Osteoblast (primary cell): ENCODE measurements around the gene CBFB. TPM values are rescaled to one million over a fixed set of nuclear protein-coding genes. Genes with fewer than 3 reads are reported as not detected.
A peak's percentile ranks its signal among the peaks of the same experiment; 100 is the strongest.

Source experiments
- DNase-seq: peaks from one replicate; pipeline ENCODE4 v3.0.0; 2011; ENCODE audit warnings: low spot score, mixed read lengths; ENCODE audit not compliant: insufficient read length; ENCODE audit errors: missing footprints
- H2AFZ ChIP-seq: 2 replicates; pipeline ENCODE4 v1.6.0; 2011; ENCODE audit warnings: mild to moderate bottlenecking, low read length
- H3K27ac ChIP-seq: 2 replicates; pipeline ENCODE4 v1.5.1; 2011; ENCODE audit warnings: mild to moderate bottlenecking, low read depth, low read length, moderate library complexity
- H3K27me3 ChIP-seq: 2 replicates; pipeline ENCODE4 v1.6.0; 2012; ENCODE audit warnings: mild to moderate bottlenecking, control low read depth, inconsistent platforms, low read length, moderate library complexity; ENCODE audit not compliant: insufficient read depth
- H3K36me3 ChIP-seq: 2 replicates; pipeline ENCODE4 v1.5.1; 2011; ENCODE audit warnings: mild to moderate bottlenecking, low read length, control low read depth, moderate library complexity; ENCODE audit not compliant: insufficient read depth
- H3K4me1 ChIP-seq: 2 replicates; pipeline ENCODE4 v1.5.1; 2011; ENCODE audit warnings: mild to moderate bottlenecking, low read length, control low read depth, moderate library complexity; ENCODE audit not compliant: insufficient read depth
- H3K4me2 ChIP-seq: 2 replicates; pipeline ENCODE4 v1.6.0; 2011; ENCODE audit warnings: mild to moderate bottlenecking, low read length; ENCODE audit not compliant: insufficient read depth
- H3K4me3 ChIP-seq: fragments of 200-600 bp; sonication (generic); 3 replicates; pipeline ENCODE4 v1.5.1; 2012; ENCODE audit warnings: mild to moderate bottlenecking, low read length, inconsistent platforms; ENCODE audit not compliant: insufficient read depth
- H3K79me2 ChIP-seq: 2 replicates; pipeline ENCODE4 v1.6.0; 2012; ENCODE audit warnings: mild to moderate bottlenecking, low read length, control low read depth, inconsistent platforms; ENCODE audit not compliant: insufficient read depth
- H3K9me3 ChIP-seq: 2 replicates; pipeline ENCODE4 v1.5.1; 2011; ENCODE audit warnings: low read depth, low read length, control low read depth
- H4K20me1 ChIP-seq: 2 replicates; pipeline ENCODE4 v1.6.0; 2012; ENCODE audit warnings: mild to moderate bottlenecking, low read length, control low read depth; ENCODE audit not compliant: insufficient read depth
- CTCF ChIP-seq: IDR thresholded peaks from 2 replicates; pipeline ENCODE4 v1.5.1; 2011; ENCODE audit warnings: mild to moderate bottlenecking, low read depth, low read length, moderate library complexity; ENCODE audit errors: extremely low read depth
- total RNA-seq: library from RNA; depleted of rRNA; stranded (reverse); fragments of >200 nt; gene quantifications from 2 replicates; pipeline ENCODE4 v1.2.3, GENCODE V29; 2012

CBFB gene
- total RNA-seq, 1 donor, result 63.0 TPM

- H3K4me2 ChIP-seq, result no peak overlapping the region
- peaks cover 6% of the 10 kb centered on the region for H4K20me1 ChIP-seq
- H3K79me2 ChIP-seq, result peaks cover 44% of the 10 kb centered on the region
- H3K4me3 ChIP-seq, result no peak overlapping the region
- no peaks in the 10 kb centered on the region for H3K9me3 ChIP-seq
- DNase-seq, result no peak
- no peak overlapping the region for H2AFZ ChIP-seq
- no peak for TF ChIP-seq CTCF
- peaks cover 12% of the 10 kb centered on the region for H3K36me3 ChIP-seq
- no peaks in the 10 kb centered on the region for H3K27me3 ChIP-seq
- H3K27ac ChIP-seq, result peak overlapping the region; percentile 62
- peaks cover 41% of the 10 kb centered on the region for H3K4me1 ChIP-seq
Observed at GRCh38 chr16:67093098-67093726, 64.3 kb downstream of the CBFB start.

- TF ChIP-seq CTCF, result no peak
- Histone ChIP-seq H3K36me3 (peaks cover 15% of the 10 kb centered on the region), H4K20me1 (no peaks in the 10 kb centered on the region), H2AFZ (no peak overlapping the region), H3K4me1 (peaks cover 12% of the 10 kb centered on the region), H3K79me2 (peaks cover 16% of the 10 kb centered on the region), H3K9me3 (no peaks in the 10 kb centered on the region), H3K4me2 (no peak overlapping the region), H3K27me3 (no peaks in the 10 kb centered on the region), H3K4me3 (no peak overlapping the region), H3K27ac (no peak overlapping the region)
- DNase-seq, result no peak
Observed at GRCh38 chr16:67098599-67098998, 69.7 kb downstream of the CBFB start.

GRCh38 chr16:67100569-67101310 is 71.8 kb downstream of the CBFB start:
- H3K4me2 ChIP-seq, result no peak overlapping the region

More at GRCh38 chr16:67100569-67101310, 71.8 kb downstream of the CBFB start:
- Histone ChIP-seq H3K36me3 (peaks cover 14% of the 10 kb centered on the region), H4K20me1 (no peaks in the 10 kb centered on the region), H3K79me2 (peaks cover 2% of the 10 kb centered on the region), H3K27ac (no peak overlapping the region), H3K4me1 (peaks cover 12% of the 10 kb centered on the region), H3K4me3 (no peak overlapping the region), H3K27me3 (no peaks in the 10 kb centered on the region), H2AFZ (no peak overlapping the region), H3K9me3 (no peaks in the 10 kb centered on the region)
- peak; percentile 47 for TF ChIP-seq CTCF
- peak; percentile 84 for DNase-seq
